ENCODE data around the gene ZNF723.
"Not testable (repeated sequence)": the region's sequence is repeated elsewhere in the genome, so short reads cannot be mapped to it uniquely, and the experiment has no call there.

ZNF723 gene

GRCh38 chr19:22832031-22832762 is at the start of gene ZNF723:
TSS of gene ZNF723 (plus strand) at chr19:22832291. CDS start at chr19:22832380, 89 bp downstream.
- DNase-seq = no peak

- DNase-seq = peak; percentile 66
Observed at GRCh38 chr19:22783651-22784410, 48.3 kb upstream of the ZNF723 start, which contains the start of gene ZNF99. TSS of gene ZNF99 (minus strand) at chr19:22784151. CDS start at chr19:22784016, 135 bp downstream.

GRCh38 chr19:22792863-22793262 is 39.2 kb upstream of the ZNF723 start:
- DNase-seq = not testable (repeated sequence)

GRCh38 chr19:22797040-22797439 is 35.1 kb upstream of the ZNF723 start:
- DNase-seq = no peak

GRCh38 chr19:22806418-22806817 is 25.7 kb upstream of the ZNF723 start:
- no peak for DNase-seq

- no peak for DNase-seq
Observed at GRCh38 chr19:22807061-22807835, 24.8 kb upstream of the ZNF723 start.

GRCh38 chr19:22814124-22814523 is 18.0 kb upstream of the ZNF723 start:
- DNase-seq = no peak

GRCh38 chr19:22831211-22831610 is 880 bp upstream of the ZNF723 start:
- no peak for DNase-seq

GRCh38 chr19:22857713-22858320 is 25.7 kb downstream of the ZNF723 start:
- not testable (repeated sequence) for DNase-seq

GRCh38 chr19:22882797-22883196 is 50.7 kb downstream of the ZNF723 start:
- DNase-seq = no peak

GRCh38 chr19:22893855-22894270 is 61.8 kb downstream of the ZNF723 start:
- no peak for DNase-seq

- DNase-seq = no peak
Observed at GRCh38 chr19:22901431-22902130, 69.5 kb downstream of the ZNF723 start.
